H1 (cell line): ENCODE measurements around the gene DMAC1. TPM values are rescaled to one million over a fixed set of nuclear protein-coding genes. Genes with fewer than 3 reads are reported as not detected.

ENCODE experiments used
- CTCF ChIA-PET: fragments of 300-600 bp; sonication (Branson Sonifier 250); formaldehyde crosslinking; loops from one replicate; lab custom pipeline; 2021; ENCODE audit not compliant: partially characterized antibody; lab: Charles Lee
- POLR2A ChIA-PET: fragments of 300-600 bp; sonication (Branson Sonifier 250); formaldehyde crosslinking; loops from one replicate; lab custom pipeline; 2021; ENCODE audit warnings: inconsistent platforms; ENCODE audit not compliant: partially characterized antibody; lab: Charles Lee
- DNase-seq, 2 experiments: peaks; one replicate each; pipeline versions ENCODE4 v3.0.0 to v3.0.0-alpha.2; 2010 to 2022; ENCODE audit warnings: low spot score in 2 of 2, low read depth in 1 of 2, mixed read lengths in 1 of 2
- FAIRE-seq: peaks from 2 replicates; lab custom pipeline; 2011; peaks lifted over from hg19 to GRCh38; lab: Jason Lieb, UNC
- H2AFZ ChIP-seq: 2 replicates; pipeline ENCODE4 v1.8.1; 2012; ENCODE audit warnings: low read length, inconsistent platforms
- H2AK5ac ChIP-seq: 2 replicates; pipeline ENCODE4 v1.6.1; 2013; ENCODE audit warnings: low read depth, low read length
- H2BK120ac ChIP-seq: replicated peaks from 2 replicates; pipeline ENCODE3; 2013; ENCODE audit warnings: low read depth, low read length, inconsistent platforms
- H2BK12ac ChIP-seq: 2 replicates; pipeline ENCODE4 v1.6.1; 2013; ENCODE audit warnings: low read depth, low read length
- H2BK15ac ChIP-seq: 2 replicates; pipeline ENCODE4 v1.6.1; 2013; ENCODE audit warnings: low read length
- H2BK20ac ChIP-seq: 2 replicates; pipeline ENCODE4 v1.6.1; 2013; ENCODE audit warnings: low read length
- H2BK5ac ChIP-seq: 2 replicates; pipeline ENCODE4 v1.6.1; 2013; ENCODE audit warnings: low read depth, low read length
- H3K14ac ChIP-seq: 2 replicates; pipeline ENCODE4 v1.6.1; 2013; ENCODE audit warnings: inconsistent platforms; ENCODE audit not compliant: insufficient read length
- H3K18ac ChIP-seq: 2 replicates; pipeline ENCODE4 v1.6.1; 2013; ENCODE audit warnings: low read length; ENCODE audit errors: extremely low read depth
- H3K23ac ChIP-seq: 2 replicates; pipeline ENCODE4 v1.6.1; 2013; ENCODE audit warnings: inconsistent platforms; ENCODE audit not compliant: insufficient read length
- H3K23me2 ChIP-seq: 2 replicates; pipeline ENCODE4 v1.6.1; 2013; ENCODE audit warnings: low read depth, low read length
- H3K27ac ChIP-seq: 2 replicates; pipeline ENCODE4 v1.6.1; 2011; ENCODE audit warnings: low read depth, low read length, inconsistent platforms
- H3K27me3 ChIP-seq, 4 experiments: replicated peaks in 1 of 4; 1 replicate in 1 of 4; 2 replicates in 3 of 4; pipeline versions ENCODE4 v1.6.1 to v1.8.1; 2011 to 2013; ENCODE audit warnings: low read length in 3 of 4, mild to moderate bottlenecking in 3 of 4, inconsistent platforms in 2 of 4, mixed read lengths in 2 of 4, moderate library complexity in 1 of 4; ENCODE audit not compliant: control insufficient read depth in 3 of 4, insufficient read depth in 3 of 4; ENCODE audit errors: extremely low read depth in 1 of 4
- H3K36me3 ChIP-seq, 4 experiments: 2 replicates each; pipeline versions ENCODE4 v1.6.1 to v1.8.1; 2011 to 2013; ENCODE audit warnings: mild to moderate bottlenecking in 4 of 4, low read length in 3 of 4, moderate library complexity in 2 of 4, control low read depth in 1 of 4, inconsistent platforms in 1 of 4; ENCODE audit not compliant: insufficient read depth in 4 of 4, control insufficient read depth in 2 of 4
- H3K4ac ChIP-seq: replicated peaks from 2 replicates; pipeline ENCODE3; 2013; ENCODE audit warnings: low read length, low read depth, mixed read lengths, inconsistent platforms; ENCODE audit not compliant: insufficient read length
- H3K4me1 ChIP-seq, 4 experiments: replicated peaks in 1 of 4; 1 replicate in 1 of 4; 2 replicates in 3 of 4; pipeline versions ENCODE4 v1.6.1 to v1.8.1; 2011 to 2013; ENCODE audit warnings: low read length in 3 of 4, inconsistent platforms in 2 of 4, mixed read lengths in 1 of 4; ENCODE audit not compliant: insufficient read depth in 4 of 4, control insufficient read depth in 3 of 4
- H3K4me2 ChIP-seq, 2 experiments: 2 replicates each; pipeline versions ENCODE4 v1.6.1 to v1.8.1; 2011 to 2013; ENCODE audit warnings: low read depth in 2 of 2, low read length in 2 of 2, control low read depth in 1 of 2, inconsistent platforms in 1 of 2, mild to moderate bottlenecking in 1 of 2; ENCODE audit not compliant: insufficient read depth in 1 of 2
- H3K4me3 ChIP-seq, 4 experiments: fragments of 200-600, 300-600 bp in 1 of 4; sonication (generic), shearing (Covaris generic), sonication (Bioruptor Twin) in 1 of 4; 2 replicates each; pipeline versions ENCODE4 v1.5.1 to v1.8.1; 2011 to 2016; ENCODE audit warnings: low read length in 4 of 4, low read depth in 3 of 4, control low read depth in 2 of 4, inconsistent platforms in 2 of 4, mild to moderate bottlenecking in 2 of 4, mixed read lengths in 1 of 4, moderate library complexity in 1 of 4; ENCODE audit not compliant: insufficient read depth in 2 of 4; ENCODE audit errors: extremely low read depth in 1 of 4
- H3K56ac ChIP-seq: replicated peaks from 2 replicates; pipeline ENCODE3; 2013; ENCODE audit warnings: low read depth, mild to moderate bottlenecking, mixed read lengths, low read length, inconsistent platforms; ENCODE audit not compliant: insufficient read length
- H3K79me1 ChIP-seq: 2 replicates; pipeline ENCODE4 v1.6.1; 2013; ENCODE audit warnings: low read depth, low read length, control low read depth
- H3K79me2 ChIP-seq, 2 experiments: 2 replicates each; pipeline versions ENCODE4 v1.6.1 to v1.8.1; 2012 to 2013; ENCODE audit warnings: low read length in 2 of 2, mild to moderate bottlenecking in 2 of 2, inconsistent platforms in 1 of 2; ENCODE audit not compliant: insufficient read depth in 2 of 2, control insufficient read depth in 1 of 2
- H3K9ac ChIP-seq, 4 experiments: replicated peaks in 1 of 4; 1 replicate in 1 of 4; 2 replicates in 3 of 4; pipeline versions ENCODE4 v1.6.1 to v1.8.1; 2011 to 2013; ENCODE audit warnings: low read depth in 3 of 4, low read length in 3 of 4, control low read depth in 2 of 4, mild to moderate bottlenecking in 2 of 4, moderate library complexity in 2 of 4, inconsistent platforms in 1 of 4; ENCODE audit errors: extremely low read depth in 1 of 4
- H3K9me3 ChIP-seq, 2 experiments: 2 replicates each; pipeline versions ENCODE4 v1.6.1 to v1.8.1; 2012 to 2013; ENCODE audit warnings: mild to moderate bottlenecking in 2 of 2, moderate library complexity in 2 of 2, control low read depth in 1 of 2, inconsistent platforms in 1 of 2, low read depth in 1 of 2, low read length in 1 of 2, mixed read lengths in 1 of 2; ENCODE audit not compliant: insufficient read depth in 2 of 2
- H4K20me1 ChIP-seq, 2 experiments: replicated peaks in 1 of 2; 2 replicates each; pipeline versions ENCODE3 to v1.8.1; 2011 to 2013; ENCODE audit warnings: inconsistent platforms in 2 of 2, low read length in 2 of 2, mild to moderate bottlenecking in 1 of 2; ENCODE audit not compliant: insufficient read depth in 2 of 2, control insufficient read depth in 1 of 2
- H4K5ac ChIP-seq: 2 replicates; pipeline ENCODE4 v1.6.1; 2013; ENCODE audit warnings: low read length, low read depth, mixed read lengths, inconsistent platforms; ENCODE audit not compliant: insufficient read length
- H4K8ac ChIP-seq: 2 replicates; pipeline ENCODE4 v1.8.0; 2013; ENCODE audit warnings: mild to moderate bottlenecking, moderate library complexity, low read length, inconsistent platforms; ENCODE audit not compliant: insufficient read depth; ENCODE audit errors: extremely low read depth
- H4K91ac ChIP-seq: replicated peaks from 2 replicates; pipeline ENCODE3; 2013; ENCODE audit warnings: low read length, mixed read lengths, inconsistent platforms; ENCODE audit not compliant: insufficient read length
- ATF2 ChIP-seq: IDR thresholded peaks from 2 replicates; pipeline ENCODE4 v1.6.1; 2012; ENCODE audit warnings: low read length, inconsistent platforms
- BCL11A ChIP-seq, 2 experiments: IDR thresholded peaks; one replicate each; pipeline ENCODE4 v1.6.1; 2011; ENCODE audit warnings: low read depth in 2 of 2, low read length in 2 of 2, mild to moderate bottlenecking in 2 of 2
- CHD1 ChIP-seq: IDR thresholded peaks from 2 replicates; pipeline ENCODE4 v1.6.1; 2012; ENCODE audit warnings: low read depth, low read length, improper control_type of control experiment
- CREB1 ChIP-seq: IDR thresholded peaks from 2 replicates; pipeline ENCODE4 v1.6.1; 2012; ENCODE audit warnings: inconsistent platforms
- CTBP2 ChIP-seq: IDR thresholded peaks from 2 replicates; pipeline ENCODE4 v1.7.0; 2011; ENCODE audit warnings: borderline replicate concordance, mild to moderate bottlenecking, moderate library complexity, mixed read lengths, low read length; ENCODE audit not compliant: insufficient read depth, insufficient read length
- E2F6 ChIP-seq: IDR thresholded peaks from 2 replicates; pipeline ENCODE4 v1.6.1; 2012; ENCODE audit warnings: inconsistent platforms
- EZH2 ChIP-seq: fragments of 200-600 bp; sonication (generic); IDR thresholded peaks from 2 replicates; pipeline ENCODE4 v1.7.1; 2012; ENCODE audit warnings: low read depth, mild to moderate bottlenecking, moderate library complexity, low read length, inconsistent platforms; ENCODE audit not compliant: severe bottlenecking
- JUN ChIP-seq: IDR thresholded peaks from 2 replicates; pipeline ENCODE4 v1.6.1; 2011; ENCODE audit warnings: low read depth, mild to moderate bottlenecking, improper control_type of control experiment, low read length
- KDM5A ChIP-seq: fragments of 200-600 bp; IDR thresholded peaks from 2 replicates; pipeline ENCODE4 v1.7.1; 2012; ENCODE audit warnings: mild to moderate bottlenecking, low read length, inconsistent platforms, mixed read lengths
- WGBS, 2 experiments: shearing (Covaris generic) in 1 of 2; methylation state at CpG; one replicate each; pipeline versions ENCODE4 v1.1.6 to v1.1.7; 2013 to 2015; ENCODE audit warnings: low lambda C conversion rate in 2 of 2, mixed read lengths in 2 of 2, inconsistent platforms in 1 of 2, low coverage in 1 of 2, missing lambda C conversion rate in 1 of 2; ENCODE audit not compliant: insufficient replicate concordance in 2 of 2, insufficient coverage in 1 of 2, insufficient read length in 1 of 2; ENCODE audit errors: extremely low coverage in 1 of 2, missing lambda C conversion rate in 1 of 2; 5-methylcytosine and 5-hydroxymethylcytosine counted together
- polyA plus RNA-seq, 7 experiments: library from polyadenylated mRNA; depleted of rRNA in 3 of 7; stranded (reverse) in 5 of 7; unstranded in 2 of 7; fragments of >200 nt in 5 of 7; fragments of 200-250 nt in 2 of 7; gene quantifications; 1 replicate in 5 of 7; 2 replicates in 1 of 7; 4 replicates in 1 of 7; pipeline versions ENCODE4 v1.2.1 to v1.2.3, GENCODE V29; 2011 to 2013; ENCODE audit warnings: missing spikeins in 2 of 7, mixed read lengths in 2 of 7
- total RNA-seq: library from RNA; stranded (reverse); fragmentation: NEBNext Ultra II Directional; extraction: Animal tissue kit (Norgen Biotek cat#: 25700); gene quantifications from 2 replicates; pipeline ENCODE4 v1.2.1, GENCODE V29; 2021

The DMAC1 gene
- total and polyA plus RNA-seq, 2 of the 8 experiments (the other 6 are each of a cell fraction or from before 2014, with no cell fraction given): 30.4 to 89.4 TPM

DNA sequence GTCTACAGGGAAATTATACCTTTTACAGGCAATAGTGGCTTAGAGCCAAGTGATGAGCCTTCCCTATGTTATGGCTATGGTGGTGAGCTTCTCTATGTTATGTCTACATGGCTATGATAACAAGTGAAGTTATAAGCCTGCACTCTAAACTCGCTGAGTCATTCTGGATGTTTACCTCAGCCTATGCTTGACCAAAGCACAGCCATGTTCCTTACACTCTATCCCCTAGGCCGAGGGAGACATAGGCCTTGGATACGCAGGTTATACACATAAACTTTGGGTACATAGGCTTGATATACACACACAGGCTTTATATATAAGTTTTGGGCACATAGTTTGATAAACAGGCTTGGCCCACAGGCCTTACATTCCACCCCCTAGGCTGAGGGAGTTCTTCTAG lies 13.8 kb downstream of the DMAC1 start:
- H3K27ac ChIP-seq: no peak overlapping the region
- H2BK5ac ChIP-seq: no peak overlapping the region
- H3K23me2 ChIP-seq: no peaks in the 10 kb centered on the region
- no peak overlapping the region for H3K4me2 ChIP-seq
- no peak overlapping the region for H2BK20ac ChIP-seq
- peaks cover 0 to 3% (median 1%) of the 10 kb centered on the region in 4 experiments; a peak in 2 of 8 replicates for H3K36me3 ChIP-seq
- no peak overlapping the region for H3K23ac ChIP-seq
- DNase-seq (no peak), FAIRE-seq (no peak)
- ChIA-PET CTCF (interaction anchor here (0.6 to 0.8 kb wide), 2 partner anchors 98 to 245 kb away, joined by 3 read pairs; no protein-coding TSS in a partner anchor), POLR2A (interaction anchor here (0.6 to 1.3 kb wide), 3 partner anchors 14 to 921 kb away, joined by 3 to 4 read pairs (median 3); no protein-coding TSS in a partner anchor)
- H2BK12ac ChIP-seq: no peak overlapping the region
- H2BK15ac ChIP-seq: no peak overlapping the region
- no peak overlapping the region for H4K5ac ChIP-seq
- H3K4ac ChIP-seq: no peak overlapping the region
- H3K9ac ChIP-seq: no peak overlapping the region
- no peak overlapping the region for H2AFZ ChIP-seq
- no peaks in the 10 kb centered on the region for H3K4me1 ChIP-seq
- H3K9me3 ChIP-seq: no peaks in the 10 kb centered on the region
- H3K14ac ChIP-seq: no peak overlapping the region
- WGBS, 2 experiments: 95% methylated on average over 3 of the region's 3 CpGs; no CpG with 5 or more reads in 1 of the 2 experiments
- no peak overlapping the region for H3K18ac ChIP-seq
- H4K91ac ChIP-seq: no peak overlapping the region
- no peak overlapping the region for H4K8ac ChIP-seq
- no peak overlapping the region for H2BK120ac ChIP-seq
- no peaks in the 10 kb centered on the region for H3K79me1 ChIP-seq
- no peaks in the 10 kb centered on the region for H3K79me2 ChIP-seq
- no peak overlapping the region for H2AK5ac ChIP-seq
- H3K4me3 ChIP-seq: no peak overlapping the region
- no peaks in the 10 kb centered on the region for H4K20me1 ChIP-seq
- H3K27me3 ChIP-seq: no peaks in the 10 kb centered on the region
- no peak overlapping the region for H3K56ac ChIP-seq
- no peak for TF ChIP-seq CREB1
- TF ChIP-seq BCL11A (IDR thresholded peaks at IDR 0.05; ENCODE audit: low read depth in 2 of 2, low read length in 2 of 2): no peak
- no peak for TF ChIP-seq CHD1
- TF ChIP-seq EZH2: no peak
- TF ChIP-seq ATF2: no peak
- no peak for TF ChIP-seq KDM5A
- TF ChIP-seq JUN: no peak
- no peak for TF ChIP-seq CTBP2
- TF ChIP-seq E2F6: no peak
